HG03095 (cell line): ENCODE data around the gene IGIP.

ENCODE experiments used
- ATAC-seq: cut with Tn5 transposase; IDR thresholded peaks from one replicate; pipeline ENCODE4 v1.9.1; 2021; ENCODE audit warnings: moderate library complexity; ENCODE audit not compliant: unreplicated experiment

The IGIP gene

DNA sequence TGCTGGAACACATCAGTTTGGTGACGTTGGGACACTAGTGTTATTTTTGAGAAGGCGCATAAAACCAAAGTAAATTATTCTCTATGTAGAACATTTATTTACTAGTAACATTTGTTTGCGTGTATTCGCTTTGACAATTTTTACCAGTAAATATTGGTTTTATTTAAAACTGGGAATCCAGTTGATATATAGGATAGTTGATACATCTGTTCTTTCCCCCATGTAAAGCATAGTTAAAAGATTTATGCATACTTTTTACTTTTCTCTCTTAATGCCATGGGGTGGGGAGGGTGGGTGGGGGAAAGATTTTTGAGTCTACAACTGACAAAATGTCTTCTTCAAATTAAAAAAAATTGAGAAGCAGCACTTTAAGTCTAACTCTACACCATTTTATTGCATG lies at the start of gene IGIP:
Gene IGIP, plus strand, starts transcription at position 301 of the 400 bp plus-strand sequence. CDS start 2,540 bp downstream, outside the sequence.
- no peak for ATAC-seq

DNA sequence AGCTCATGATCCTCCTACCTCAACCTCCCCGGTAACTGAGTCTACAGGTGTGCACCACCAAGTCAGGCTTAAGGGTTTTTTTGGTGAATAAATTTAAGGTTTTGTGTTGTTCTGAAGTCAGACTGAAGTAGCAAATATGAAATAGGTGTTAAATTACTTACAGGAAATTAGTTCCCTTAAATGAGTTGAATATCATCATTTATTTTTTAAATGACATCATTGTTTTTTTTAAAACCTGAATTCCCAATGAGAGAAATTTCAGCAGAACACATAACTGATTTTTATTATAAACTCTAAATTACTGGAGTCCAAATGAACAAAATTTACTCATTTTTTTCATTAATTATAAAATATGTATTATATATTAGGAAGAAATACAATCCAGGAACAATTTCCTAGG lies 49.6 kb upstream of the IGIP start:
- ATAC-seq = no peak

- ATAC-seq = no peak
These were observed 48.9 kb upstream of the IGIP start for GRCh38 chr5:140076788-140077187.

DNA sequence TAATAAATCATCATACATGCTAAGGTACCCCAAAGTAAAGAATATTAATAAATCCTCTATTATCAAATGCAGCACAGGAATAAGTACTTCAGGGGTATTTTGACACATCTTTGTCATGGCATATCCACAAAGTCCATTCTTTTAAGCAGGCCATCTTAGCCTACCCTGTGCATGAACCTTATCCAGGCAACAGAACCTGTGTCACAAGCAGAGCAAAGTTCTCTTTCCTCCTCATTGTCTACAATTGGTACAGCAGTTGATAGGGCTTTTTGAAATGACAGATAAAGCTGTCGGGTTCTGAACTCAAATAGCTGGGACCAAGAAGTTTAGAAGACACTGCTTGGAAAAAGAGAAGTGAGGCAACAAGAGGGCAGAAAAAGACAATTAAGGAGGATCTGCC lies 42.6 kb upstream of the IGIP start:
- no peak for ATAC-seq

- ATAC-seq = no peak
These were observed 42.1 kb upstream of the IGIP start for GRCh38 chr5:140083650-140084049.

GRCh38 chr5:140084541-140084940 lies 41.2 kb upstream of the IGIP start:
- ATAC-seq = no peak

DNA sequence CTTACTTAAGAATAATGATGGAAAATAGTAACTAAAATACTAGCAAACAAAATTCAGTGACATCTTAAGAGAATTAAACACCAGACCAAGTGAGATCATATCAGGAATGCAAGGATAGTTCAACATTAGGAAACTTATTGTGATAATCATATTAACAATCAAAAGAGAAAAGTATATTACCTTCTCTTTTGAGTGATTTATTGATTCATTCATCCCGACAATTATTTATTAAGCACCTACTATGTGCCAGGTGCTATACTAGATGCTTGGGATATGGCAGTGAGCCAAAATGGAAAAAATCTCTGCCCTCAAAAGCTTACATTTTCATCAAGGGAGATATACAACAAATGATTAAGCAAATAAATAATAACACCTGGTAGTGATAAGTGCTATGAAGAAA lies 35.5 kb upstream of the IGIP start:
- no peak for ATAC-seq

GRCh38 chr5:140093179-140093578 lies 32.6 kb upstream of the IGIP start:
- no peak for ATAC-seq

DNA sequence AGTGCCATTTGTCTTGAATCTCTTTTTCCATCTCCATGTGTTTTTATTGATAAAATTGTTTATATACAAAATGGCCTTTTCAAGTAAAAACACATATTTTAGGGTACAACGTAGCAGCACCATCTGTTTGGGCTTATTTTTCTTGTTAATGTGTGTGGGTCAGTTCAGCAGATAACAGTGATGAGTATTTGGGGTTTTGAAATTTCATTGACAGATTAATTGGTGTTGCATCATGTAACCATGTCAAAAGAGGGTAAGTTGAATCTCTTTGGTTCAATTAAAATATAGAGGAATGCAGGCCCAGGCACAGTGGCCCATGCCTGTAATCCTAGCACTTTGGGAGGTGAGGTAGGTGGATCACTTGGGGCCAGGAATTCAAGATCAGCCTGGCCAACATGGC lies 31.9 kb upstream of the IGIP start:
- no peak for ATAC-seq

- ATAC-seq = no peak
These were observed 30.8 kb upstream of the IGIP start for GRCh38 chr5:140094889-140095288.

GRCh38 chr5:140101179-140101578 lies 24.6 kb upstream of the IGIP start:
- ATAC-seq = no peak

- no peak for ATAC-seq
These were observed 22.6 kb upstream of the IGIP start for GRCh38 chr5:140103154-140103553.

GRCh38 chr5:140104100-140104499 lies 21.6 kb upstream of the IGIP start:
- no peak for ATAC-seq

DNA sequence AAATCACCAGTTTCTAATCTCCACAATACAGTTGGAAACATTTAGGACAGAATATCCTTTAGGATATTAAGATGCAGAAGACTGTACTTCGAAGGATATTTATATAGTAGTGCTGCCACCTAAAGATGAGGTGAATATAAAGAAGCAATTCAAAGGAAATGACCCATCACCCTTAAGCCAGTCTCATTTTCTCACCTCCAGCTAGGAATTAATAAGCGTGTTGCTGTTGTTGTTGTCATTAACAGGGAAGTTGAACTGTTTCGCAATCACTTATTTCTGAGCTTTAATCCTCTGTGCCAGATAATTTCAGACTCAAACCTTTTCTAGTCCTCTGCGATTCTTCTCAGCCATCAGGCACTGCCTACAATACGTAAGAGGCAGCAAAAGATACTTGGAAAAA lies 19.6 kb upstream of the IGIP start:
- no peak for ATAC-seq

DNA sequence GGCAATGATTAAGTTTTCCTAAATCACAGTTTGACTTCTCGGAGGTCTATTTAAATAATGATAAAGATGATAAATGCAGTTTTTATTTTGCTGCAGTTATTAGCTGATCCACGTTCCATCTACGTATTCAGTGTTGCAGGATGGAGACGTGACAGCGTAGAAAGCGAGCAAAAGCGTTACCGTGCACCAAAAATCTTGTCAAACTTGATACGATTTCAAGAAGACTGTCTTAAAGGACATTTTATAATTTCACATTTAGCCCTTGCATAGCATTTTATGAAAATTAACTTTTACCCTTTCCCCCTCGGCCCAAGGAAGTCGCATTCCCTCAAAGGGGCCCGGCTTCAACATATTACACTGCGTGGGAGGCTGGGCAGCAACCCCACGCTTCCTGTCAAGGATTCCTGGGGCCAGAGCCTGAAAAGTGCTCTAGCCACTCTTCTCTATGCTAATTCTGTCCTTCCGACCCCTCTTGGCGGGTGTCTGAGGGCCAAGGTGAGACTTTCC lies 18.9 kb upstream of the IGIP start:
- ATAC-seq = peak; percentile 3

GRCh38 chr5:140107312-140108092 lies 18.2 kb upstream of the IGIP start:
- ATAC-seq = peak; percentile 83

DNA sequence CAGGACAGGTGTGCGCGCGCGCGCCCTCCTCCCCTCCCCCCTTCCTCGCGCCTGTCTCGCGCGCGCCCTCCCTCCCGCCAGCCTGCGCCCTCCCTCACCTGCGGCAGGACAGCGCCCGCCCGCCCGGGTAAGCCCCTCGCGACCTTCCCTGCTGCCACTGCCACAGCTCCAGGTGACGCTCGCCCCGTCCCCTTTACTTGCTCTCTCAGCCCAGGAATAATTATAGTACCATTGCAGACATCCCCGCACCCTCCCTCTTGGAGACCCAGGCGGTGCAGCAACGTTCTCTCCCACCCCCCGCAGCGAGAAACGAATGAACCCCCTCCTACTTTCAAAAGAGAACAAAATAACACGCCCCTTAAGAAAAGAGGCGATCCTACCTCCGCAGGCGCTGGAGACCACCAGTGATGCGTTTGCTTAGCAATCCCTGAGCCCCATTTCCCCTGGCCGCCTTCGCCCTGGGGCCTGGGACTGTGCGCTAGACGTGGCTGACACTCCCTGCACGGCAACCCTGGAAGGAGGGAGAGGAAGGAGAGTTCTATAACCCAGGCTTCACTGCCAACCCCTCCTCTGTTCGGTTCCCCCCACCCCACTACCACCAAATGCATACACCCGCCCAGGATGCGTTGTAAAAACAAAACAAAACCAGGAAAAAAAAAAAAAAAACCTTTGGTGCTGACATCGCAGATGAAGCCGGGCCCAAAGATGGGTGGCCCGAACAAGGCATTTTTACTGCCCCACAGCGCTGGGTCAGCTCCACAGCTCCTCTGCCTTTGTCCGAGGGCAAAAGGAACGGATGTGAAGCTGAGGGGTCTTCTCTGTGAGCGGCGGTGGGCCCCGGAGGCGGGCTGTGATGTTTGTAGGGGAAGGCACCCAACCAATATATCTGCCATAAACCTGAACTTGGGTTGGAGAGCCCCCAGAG lies 17.4 kb upstream of the IGIP start:
- no peak for ATAC-seq

- no peak for ATAC-seq
These were observed 16.5 kb upstream of the IGIP start for GRCh38 chr5:140109018-140109758.

DNA sequence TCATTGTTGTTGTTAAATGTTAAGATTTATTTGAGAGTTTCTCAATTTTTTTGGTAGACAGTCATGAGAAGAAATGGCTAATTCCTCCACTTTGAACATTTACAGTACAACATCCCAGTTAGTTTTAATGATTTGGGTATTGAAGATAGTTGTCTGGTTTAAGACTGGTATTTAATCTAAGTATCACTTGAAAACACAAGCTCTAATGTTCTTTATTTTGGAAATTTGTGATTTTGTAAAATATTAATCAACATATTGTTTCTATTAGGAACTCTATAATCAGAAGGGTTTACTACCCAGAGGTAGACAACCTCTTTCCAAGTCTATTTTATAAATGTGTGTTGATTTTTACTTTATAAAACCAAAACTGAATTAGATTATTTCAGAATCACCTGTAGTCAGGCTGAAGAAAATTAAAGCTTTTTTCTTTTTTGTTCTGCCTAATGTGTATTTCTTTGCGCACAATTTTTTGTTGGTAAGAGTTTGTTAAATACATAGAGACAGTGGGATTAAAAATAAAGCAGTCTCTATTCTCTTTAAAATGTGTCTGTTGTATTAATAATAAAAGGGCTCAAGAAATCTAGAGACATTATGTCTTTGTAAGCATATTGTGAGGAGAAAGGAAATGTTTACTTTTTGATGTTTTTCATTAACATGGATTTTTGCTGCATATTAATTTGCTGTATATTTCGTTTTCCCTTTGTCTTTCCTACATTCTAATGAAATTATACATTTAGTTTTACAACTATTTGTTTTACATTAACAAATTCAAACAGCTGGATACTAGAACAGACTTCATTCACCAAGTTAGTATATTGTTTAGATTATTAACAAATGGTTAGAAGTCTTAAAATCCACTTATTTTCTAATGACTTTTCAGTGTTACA lies 15.7 kb upstream of the IGIP start:
- ATAC-seq = no peak

- no peak for ATAC-seq
These were observed 15.1 kb upstream of the IGIP start for GRCh38 chr5:140110646-140110957.
